T follicular helper cell (primary cell): ENCODE results near the gene MEX3D.
"Not testable (repeated sequence)": the region's sequence is repeated elsewhere in the genome, so short reads cannot be mapped to it uniquely, and the experiment has no call there.

Experiments
- DNase-seq: peaks from one replicate; pipeline ENCODE4 v3.0.0-alpha.2; 2020; ENCODE audit warnings: low read depth

Gene MEX3D

GRCh38 chr19:1538978-1539377, 29.1 kb downstream of the MEX3D start:
- no peak for DNase-seq

GRCh38 chr19:1535699-1536098, 32.4 kb downstream of the MEX3D start:
- not testable (repeated sequence) for DNase-seq

DNA sequence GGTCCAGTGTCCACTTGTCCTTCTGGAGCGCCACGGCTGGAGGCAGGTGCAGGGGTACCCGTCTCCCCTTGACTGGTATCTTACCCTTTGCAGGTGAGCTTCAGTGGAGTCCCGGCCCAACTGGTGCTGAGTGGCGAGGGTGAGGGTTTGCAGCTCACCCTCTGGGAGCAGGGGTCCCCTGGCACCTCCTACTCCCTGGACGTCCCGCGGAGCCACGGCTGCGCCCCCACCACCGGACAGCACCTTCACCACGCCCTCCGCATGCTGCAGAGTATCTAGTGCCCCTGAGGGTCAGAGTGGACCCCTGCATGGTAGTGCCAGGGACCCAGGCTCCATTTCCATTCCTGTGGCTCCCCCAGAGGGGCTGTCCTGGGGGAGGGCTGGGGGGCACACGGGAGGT, 33.2 kb downstream of the MEX3D start:
- no peak for DNase-seq

GRCh38 chr19:1533510-1534150, 34.5 kb downstream of the MEX3D start:
- no peak for DNase-seq

DNA sequence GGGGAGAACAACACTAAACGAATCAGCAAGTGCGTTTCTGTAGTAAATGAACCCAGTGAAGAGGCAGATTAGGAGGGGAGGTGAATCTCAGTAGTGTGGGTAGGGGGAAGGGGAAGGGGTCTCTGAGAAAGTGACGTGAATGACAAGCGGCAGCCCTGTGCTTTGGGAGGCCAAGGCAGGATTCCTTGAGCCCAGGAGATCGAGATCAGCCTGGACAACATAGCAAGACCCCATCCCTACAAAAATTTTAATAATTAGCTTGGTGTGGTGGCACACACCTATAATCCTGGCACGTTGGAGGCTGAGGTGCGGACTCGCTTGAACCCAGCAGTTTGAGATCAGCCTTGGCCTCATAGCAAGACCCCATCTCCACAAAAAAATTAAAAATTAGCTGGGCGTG, 36.1 kb downstream of the MEX3D start:
- DNase-seq = no peak

DNA sequence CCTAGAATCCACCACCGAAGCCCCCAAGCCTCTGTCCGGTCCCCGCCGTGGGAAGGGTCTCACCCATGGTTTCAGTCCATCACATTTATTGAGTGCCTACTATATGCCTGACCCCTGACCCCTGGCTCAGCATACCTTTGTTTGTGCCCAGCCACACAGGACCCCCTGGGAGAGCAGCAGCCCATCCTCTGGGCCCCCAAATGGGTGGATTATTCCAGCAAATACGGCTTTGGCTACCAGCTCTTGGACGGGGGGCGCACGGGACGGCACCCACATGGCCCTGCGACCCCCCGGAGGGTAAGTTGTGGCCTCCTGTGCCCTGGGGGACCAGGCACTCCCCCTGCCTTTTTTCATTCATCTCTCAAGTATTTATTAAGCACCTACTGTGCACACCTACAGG, 36.5 kb downstream of the MEX3D start:
- no peak for DNase-seq

DNA sequence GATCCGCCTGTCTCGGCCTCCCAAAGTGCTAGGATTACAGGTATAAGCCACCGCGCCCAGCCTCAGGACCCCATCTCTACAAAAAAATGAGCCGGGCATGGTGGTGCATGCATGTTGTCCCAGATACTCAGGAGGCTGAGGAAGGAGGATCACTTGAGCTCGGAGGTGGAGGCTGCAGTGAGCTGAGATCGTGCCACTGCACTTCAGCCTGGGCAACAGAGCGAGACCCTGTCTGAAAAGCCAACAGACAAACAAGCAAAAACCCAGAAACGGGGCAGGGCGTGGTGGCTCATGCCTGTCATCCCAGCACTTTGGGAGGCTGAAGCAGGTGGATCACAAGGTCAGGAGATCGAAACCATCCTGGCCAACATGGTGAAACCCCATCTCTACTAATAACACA, 37.3 kb downstream of the MEX3D start:
- not testable (repeated sequence) for DNase-seq

GRCh38 chr19:1529430-1529816, 38.7 kb downstream of the MEX3D start:
- no peak for DNase-seq

DNA sequence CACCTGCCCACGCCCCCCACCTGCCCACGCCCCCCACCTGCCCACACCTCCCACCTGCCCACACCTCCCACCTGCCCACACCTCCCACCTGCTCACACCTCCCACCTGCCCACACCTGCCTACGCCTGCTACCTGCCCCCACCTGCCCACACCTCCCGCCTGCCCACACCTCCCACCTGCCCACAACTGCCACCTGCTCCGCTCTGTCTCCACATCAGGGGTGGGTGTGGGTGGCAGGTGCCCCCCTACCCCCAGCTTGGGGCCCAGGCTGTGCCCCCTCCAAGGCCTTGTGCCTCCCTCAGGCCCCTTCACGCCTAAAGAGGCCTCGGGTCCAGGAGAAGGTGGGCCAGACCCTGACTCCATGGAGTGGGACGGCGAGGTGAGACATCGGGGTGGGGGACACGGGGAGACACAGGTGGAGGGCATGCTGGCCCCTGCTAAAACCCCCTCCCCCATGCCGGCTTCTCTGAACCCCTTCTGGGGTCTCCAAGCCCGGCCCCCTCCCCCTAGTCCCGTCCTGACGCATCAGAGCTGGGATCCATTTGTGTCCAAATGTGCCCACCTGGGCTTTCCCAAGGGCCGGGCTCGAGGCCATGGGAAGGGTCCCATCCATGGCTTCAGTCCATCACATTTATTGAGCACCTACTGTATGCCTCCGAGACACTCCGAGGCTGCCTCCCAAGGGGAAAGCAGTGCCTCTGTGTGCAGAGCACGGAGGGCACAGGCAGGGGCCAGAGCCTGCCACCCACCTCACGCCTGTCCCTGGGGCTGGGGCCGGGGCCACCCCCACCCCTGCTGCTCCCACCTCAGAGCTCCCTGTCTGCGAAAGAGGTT, 39.3 kb downstream of the MEX3D start:
- DNase-seq = no peak

- no peak for DNase-seq
Measured at GRCh38 chr19:1527650-1528309, 40.3 kb downstream of the MEX3D start.

DNA sequence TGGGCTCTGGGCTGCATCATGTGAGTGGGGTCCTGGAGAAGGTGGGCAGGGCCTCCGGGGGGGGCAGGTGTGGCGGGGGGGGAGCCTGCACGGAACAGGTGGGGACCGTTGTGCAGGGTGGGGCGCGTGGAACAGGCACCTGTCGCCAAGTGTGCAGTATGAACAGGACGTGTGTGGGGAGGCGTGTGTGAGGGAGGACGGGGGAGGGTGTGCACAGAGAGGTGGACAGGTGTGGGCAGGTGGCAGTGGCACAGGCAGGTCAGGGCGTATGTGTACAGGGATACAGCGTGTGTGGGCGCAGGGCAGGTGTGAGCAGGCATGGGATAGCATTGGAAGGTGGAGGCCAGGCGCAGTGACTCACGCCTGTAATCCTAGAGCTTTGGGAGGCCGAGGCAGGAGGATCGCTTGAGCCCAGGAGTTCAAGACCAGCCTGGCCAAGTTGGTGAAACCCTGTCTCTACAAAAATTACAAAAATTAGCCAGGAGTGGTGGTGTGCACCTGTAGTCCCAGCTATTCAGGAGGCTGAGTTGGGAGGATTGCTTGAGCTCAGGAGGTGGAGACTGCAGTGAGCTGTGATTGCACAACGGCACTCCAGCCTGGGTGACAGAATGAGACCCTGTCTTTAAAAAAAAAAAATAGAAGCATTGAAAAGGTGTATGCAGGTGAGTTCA, 41.0 kb downstream of the MEX3D start:
- DNase-seq = no peak

GRCh38 chr19:1526066-1526778, 41.9 kb downstream of the MEX3D start:
- no peak for DNase-seq

DNA sequence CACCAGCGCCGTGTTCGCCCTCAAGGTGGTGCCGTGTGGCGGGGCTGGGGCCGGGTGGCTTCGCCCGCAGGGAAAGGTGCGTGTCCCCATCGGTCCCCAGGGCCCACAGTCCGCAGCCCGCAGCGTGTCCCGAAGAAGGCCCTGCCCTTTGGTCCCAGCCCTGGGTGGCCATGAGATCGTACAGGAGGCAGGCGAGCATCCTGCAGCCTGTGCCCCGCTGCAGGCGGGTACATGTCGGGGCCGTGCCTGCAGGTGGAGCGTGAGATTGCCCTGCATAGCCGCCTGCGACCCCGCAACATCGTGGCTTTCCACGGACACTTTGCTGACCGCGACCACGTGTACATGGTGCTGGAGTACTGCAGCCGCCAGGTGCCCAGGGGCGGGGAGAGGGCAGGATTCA, 42.8 kb downstream of the MEX3D start:
- no peak for DNase-seq

- DNase-seq = no peak
Measured at GRCh38 chr19:1524972-1525325, 43.2 kb downstream of the MEX3D start.

DNA sequence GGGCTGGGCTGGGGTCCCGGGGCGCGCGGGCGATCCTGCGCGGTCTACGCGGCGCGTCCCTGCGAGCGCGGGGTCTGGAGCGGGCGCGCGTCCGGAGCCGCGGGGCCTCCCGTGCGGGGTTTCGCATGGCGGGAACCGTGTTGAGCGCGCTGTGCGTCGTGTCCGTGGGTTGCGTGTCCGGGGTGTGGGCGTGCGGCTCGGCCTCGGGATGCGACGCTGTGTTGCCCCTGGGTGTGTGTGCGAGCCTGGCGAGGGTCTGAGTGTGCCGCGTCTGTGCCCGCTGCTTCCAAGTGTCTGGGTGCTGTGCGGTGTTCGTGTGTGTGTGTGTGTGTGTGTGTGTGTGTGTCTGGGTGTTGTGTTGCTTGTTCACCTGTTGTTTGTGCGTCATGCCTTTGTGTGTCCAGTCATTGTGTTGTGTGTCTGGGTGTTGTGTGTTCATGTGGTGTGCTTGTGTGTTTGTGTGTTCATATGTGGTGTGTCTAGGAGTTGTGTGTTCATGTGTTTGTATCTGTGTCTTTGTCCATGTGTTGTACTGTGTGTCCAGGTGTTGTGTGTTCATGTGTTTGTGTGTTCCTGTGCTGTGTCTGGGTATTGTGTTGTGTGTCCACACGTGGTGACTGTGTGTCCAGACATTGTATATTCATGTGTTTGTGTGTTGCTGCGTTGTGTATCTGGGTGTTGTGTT, 43.7 kb downstream of the MEX3D start:
- no peak for DNase-seq

- DNase-seq = no peak
Measured at GRCh38 chr19:1523412-1524286, 44.5 kb downstream of the MEX3D start, which contains the start of gene PLK5. Gene PLK5, plus strand, starts transcription at chr19:1524077. Its CDS starts 2,920 bp downstream, at chr19:1526997.

GRCh38 chr19:1522838-1523237, 45.3 kb downstream of the MEX3D start:
- DNase-seq = no peak

DNA sequence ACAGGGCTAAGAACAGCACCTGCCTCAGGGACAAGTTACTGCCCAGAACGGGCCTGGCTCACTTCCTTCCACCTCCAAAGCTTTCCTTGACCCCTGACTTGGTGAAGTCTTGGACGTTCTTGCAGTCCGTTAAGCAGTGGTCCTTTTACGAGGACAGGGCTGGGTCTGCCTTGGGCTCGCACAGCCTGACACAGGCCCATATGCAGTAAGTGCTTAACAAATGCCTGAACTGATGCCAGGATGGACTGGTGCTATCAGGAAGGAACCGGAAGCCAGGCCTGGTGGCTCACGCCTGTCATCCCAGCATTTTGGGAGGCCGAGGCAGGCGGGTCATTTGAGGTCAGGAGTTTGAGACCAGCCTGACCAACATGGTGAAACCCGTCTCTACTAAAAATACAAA, 46.1 kb downstream of the MEX3D start:
- DNase-seq = no peak

- DNase-seq = no peak
Measured at GRCh38 chr19:1521636-1522035, 46.5 kb downstream of the MEX3D start.

GRCh38 chr19:1520203-1520780, 47.8 kb downstream of the MEX3D start:
- no peak for DNase-seq
